GM23338 (cell line): ENCODE measurements around the gene AOC3.

ENCODE experiments used
- CREB1 ChIP-seq: fragments of 250-450 bp; sonication (Bioruptor Pico); IDR thresholded peaks from 2 replicates; pipeline ENCODE4 v1.5.0; 2020; ENCODE audit warnings: low read depth, mild to moderate bottlenecking, moderate library complexity
- CTCF ChIP-seq, 2 experiments: fragments of 200-600 bp in 1 of 2; sonication (generic) in 1 of 2; conservative IDR thresholded peaks; 2 replicates each; pipeline versions ENCODE4 v1.5.1 to v1.6.1; 2016 to 2017; ENCODE audit warnings: antibody characterized with exemption in 2 of 2, low read depth in 2 of 2, mild to moderate bottlenecking in 2 of 2, moderate library complexity in 1 of 2
- ETS1 ChIP-seq: IDR thresholded peaks from 2 replicates; pipeline ENCODE4 v1.6.1; 2016; ENCODE audit warnings: antibody characterized with exemption
- EZH2 ChIP-seq: fragments of 200-600 bp; sonication (generic); IDR thresholded peaks from one replicate; pipeline ENCODE4 v1.8.0; 2017; ENCODE audit warnings: antibody characterized with exemption, mild to moderate bottlenecking, low read depth; ENCODE audit not compliant: unreplicated experiment
- EZH2phosphoT487 ChIP-seq: fragments of 200-600 bp; sonication (generic); IDR thresholded peaks from one replicate; pipeline ENCODE4 v1.8.1; 2018; ENCODE audit warnings: antibody characterized with exemption; ENCODE audit not compliant: unreplicated experiment
- JUNB ChIP-seq: IDR thresholded peaks from one replicate; pipeline ENCODE4 v1.6.1; 2016; ENCODE audit warnings: antibody characterized with exemption; ENCODE audit not compliant: unreplicated experiment
- POLR2AphosphoS5 ChIP-seq: IDR thresholded peaks from 2 replicates; pipeline ENCODE4 v1.6.1; 2016; ENCODE audit warnings: antibody characterized with exemption, low read depth
- REST ChIP-seq: IDR thresholded peaks from one replicate; pipeline ENCODE4 v1.6.1; 2018; ENCODE audit warnings: antibody characterized with exemption; ENCODE audit not compliant: unreplicated experiment
- STAT1 ChIP-seq: IDR thresholded peaks from one replicate; pipeline ENCODE4 v1.6.1; 2016; ENCODE audit warnings: antibody characterized with exemption; ENCODE audit not compliant: unreplicated experiment
- ZNF114 ChIP-seq: fragments of 250-450 bp; sonication (Bioruptor Pico); IDR thresholded peaks from 2 replicates; pipeline ENCODE4 v1.5.0; 2020; ENCODE audit warnings: mild to moderate bottlenecking, moderate library complexity
- ZNF331 ChIP-seq: fragments of 250-450 bp; sonication (Bioruptor Pico); IDR thresholded peaks from 2 replicates; pipeline ENCODE4 v1.5.0; 2020; ENCODE audit warnings: low read depth, mild to moderate bottlenecking, moderate library complexity

GRCh38 chr17:42821176-42821575 lies 29.8 kb upstream of the AOC3 start:
- no peak for TF ChIP-seq CTCF (conservative IDR thresholded peaks at IDR 0.05; ENCODE audit: low read depth in 2 of 2)
- no peak for TF ChIP-seq EZH2
- TF ChIP-seq ZNF114, result no peak
- no peak for TF ChIP-seq STAT1
- no peak for TF ChIP-seq CREB1 (CRISPR knock-in tag)
- TF ChIP-seq EZH2phosphoT487, result no peak
- TF ChIP-seq ETS1, result no peak
- TF ChIP-seq POLR2AphosphoS5, result no peak
- no peak for TF ChIP-seq REST
- TF ChIP-seq JUNB, result no peak
- no peak for TF ChIP-seq ZNF331 (CRISPR knock-in tag)
